HG03280 (cell line): ENCODE results near the gene RILP.

Experiments used
- ATAC-seq: cut with Tn5 transposase; IDR thresholded peaks from one replicate; pipeline ENCODE4 v1.9.1; 2021; ENCODE audit warnings: mild to moderate bottlenecking, moderate library complexity; ENCODE audit not compliant: unreplicated experiment

Gene RILP

DNA sequence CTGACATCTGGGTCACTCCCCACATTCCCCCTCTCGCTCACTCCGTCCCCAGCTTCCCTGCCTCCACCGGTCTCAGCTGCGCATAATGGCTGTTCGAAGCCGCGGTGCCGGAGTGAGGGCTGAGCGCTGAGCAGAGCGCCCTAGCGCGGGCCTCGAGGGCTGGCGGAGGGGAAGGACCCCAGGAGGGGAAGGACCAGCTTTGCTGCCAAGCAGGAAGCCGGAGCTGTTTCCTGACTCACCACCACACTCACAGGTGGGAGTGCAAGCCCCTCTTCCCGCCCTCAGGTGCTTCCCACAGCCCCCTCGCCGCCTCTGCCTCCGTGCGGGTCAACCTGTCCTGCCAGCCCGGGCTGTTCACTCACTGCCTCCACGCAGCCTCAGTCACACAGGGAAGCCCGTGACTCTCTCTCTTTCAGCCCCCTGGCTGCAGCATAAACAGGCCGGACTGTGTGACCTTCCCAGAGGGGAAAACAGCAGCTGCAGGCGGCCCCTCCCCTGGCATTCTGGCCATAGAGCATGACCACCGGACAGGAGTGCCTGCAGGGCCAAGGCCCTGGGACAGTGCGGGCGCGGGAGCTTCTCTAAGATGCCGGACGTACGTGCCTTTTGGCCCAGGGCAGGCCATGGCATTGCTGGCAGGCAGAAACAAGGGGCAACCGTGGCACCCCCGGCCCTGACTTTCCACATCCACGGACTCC, 44.7 kb downstream of the RILP start:
- ATAC-seq = no peak

DNA sequence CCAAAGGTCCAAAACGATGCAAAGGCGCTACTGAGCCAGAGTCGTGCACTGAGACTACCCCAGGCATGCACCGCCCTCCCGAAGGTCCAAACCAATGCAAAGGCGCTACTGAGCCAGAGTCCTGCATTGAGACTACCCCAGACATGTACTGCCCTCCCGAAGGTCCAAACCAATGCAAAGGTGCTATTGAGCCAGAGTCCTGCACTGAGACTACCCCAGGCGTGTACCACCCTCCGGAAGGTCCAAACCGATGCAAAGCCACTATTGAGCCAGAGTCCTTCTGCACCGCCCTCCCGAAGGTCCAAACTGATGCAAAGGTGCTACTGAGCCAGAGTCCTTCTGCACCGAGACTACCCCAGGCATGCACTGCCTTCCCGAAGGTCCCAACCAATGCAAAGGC, 48.1 kb downstream of the RILP start:
- no peak for ATAC-seq

DNA sequence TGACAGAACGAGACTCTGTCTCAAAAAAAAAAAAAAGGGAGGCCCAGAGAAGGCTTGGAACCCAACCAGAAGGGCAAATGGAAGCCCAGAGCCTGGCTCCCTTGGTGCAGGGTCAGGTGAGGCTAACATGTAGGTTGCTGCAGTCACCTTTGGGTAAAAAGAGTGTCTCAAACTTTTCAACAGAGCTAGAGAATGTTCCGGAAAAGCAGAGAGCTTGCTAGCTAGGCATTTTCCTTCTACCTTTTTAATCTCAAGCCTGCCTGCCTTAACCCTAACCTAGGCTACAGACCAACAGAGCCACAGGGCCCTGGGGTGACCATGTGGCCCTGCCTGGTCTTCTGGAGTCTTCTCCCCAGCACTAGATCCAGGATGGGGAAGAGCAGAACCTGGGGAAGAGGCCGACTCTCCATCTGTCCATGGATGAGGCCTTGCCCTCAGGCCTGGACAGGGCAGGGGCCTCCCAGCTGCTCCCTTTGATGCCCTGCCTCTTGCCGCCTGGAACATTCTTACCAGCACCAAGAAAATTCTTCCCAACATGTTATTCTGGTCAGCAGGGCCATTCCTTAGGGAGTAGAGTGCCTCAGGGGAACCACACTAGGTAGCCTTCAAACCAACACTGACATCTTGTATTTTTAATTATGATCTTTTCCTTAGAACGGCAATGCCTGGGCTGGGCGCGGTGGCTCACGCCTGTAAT, 51.1 kb downstream of the RILP start:
- ATAC-seq = no peak

DNA sequence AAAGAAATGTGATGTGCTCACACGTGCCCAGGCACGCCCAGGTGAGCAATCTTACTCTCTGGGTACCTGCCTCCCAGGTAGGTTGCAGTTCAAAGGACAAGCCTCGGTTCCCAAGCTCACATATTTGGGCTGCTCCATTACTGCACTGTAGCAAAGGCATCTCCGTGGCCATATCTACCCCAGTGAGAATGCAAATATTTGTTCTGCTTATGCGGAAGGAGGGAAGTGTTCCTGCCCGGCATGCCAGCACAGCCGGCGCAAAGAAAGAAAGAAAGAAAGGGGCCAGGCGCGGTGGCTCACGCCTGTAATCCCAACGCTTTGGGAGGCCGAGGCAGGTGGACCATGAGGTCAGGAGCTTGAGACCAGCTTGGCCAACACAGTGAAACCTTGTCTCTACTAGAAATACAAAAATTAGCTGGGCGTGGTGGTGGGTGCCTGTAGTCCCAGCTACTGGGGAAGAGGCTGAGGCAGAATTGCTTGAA, 51.8 kb downstream of the RILP start:
- no peak for ATAC-seq
